Measurements from ENCODE around the gene NTN1. TPM values are rescaled to one million over a fixed set of nuclear protein-coding genes. Genes with fewer than 3 reads are reported as not detected.

Gene NTN1
- total and polyA plus RNA-seq, 9 donors, result 0.28 to 12.5 (median 1.8) TPM

DNA sequence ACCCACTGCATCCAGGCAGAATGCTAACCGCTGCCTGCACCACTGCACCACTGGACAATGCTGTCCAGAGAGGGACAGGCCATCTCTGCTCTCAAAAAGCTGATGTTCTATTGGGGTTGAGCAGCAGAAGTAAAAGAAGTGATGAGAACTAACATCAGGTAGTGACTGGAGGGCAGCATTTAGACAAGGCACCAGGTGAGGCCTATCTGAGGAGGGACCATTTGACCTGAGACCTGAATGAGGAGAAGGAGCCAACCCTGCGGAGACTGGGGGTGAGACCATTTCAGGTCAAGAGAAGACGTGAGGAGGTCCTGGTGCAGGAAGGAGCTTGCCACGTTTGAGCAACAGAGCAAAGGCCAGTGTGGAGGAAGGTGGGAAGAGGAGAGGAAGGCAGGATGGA, 34.0 kb downstream of the NTN1 start:
- no peak for DNase-seq
- TF ChIP-seq, protein P1, sequence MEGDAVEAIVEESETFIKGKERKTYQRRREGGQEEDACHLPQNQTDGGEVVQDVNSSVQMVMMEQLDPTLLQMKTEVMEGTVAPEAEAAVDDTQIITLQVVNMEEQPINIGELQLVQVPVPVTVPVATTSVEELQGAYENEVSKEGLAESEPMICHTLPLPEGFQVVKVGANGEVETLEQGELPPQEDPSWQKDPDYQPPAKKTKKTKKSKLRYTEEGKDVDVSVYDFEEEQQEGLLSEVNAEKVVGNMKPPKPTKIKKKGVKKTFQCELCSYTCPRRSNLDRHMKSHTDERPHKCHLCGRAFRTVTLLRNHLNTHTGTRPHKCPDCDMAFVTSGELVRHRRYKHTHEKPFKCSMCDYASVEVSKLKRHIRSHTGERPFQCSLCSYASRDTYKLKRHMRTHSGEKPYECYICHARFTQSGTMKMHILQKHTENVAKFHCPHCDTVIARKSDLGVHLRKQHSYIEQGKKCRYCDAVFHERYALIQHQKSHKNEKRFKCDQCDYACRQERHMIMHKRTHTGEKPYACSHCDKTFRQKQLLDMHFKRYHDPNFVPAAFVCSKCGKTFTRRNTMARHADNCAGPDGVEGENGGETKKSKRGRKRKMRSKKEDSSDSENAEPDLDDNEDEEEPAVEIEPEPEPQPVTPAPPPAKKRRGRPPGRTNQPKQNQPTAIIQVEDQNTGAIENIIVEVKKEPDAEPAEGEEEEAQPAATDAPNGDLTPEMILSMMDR (IDR thresholded peaks at IDR 0.05), result no peak
- TF ChIP-seq EP300 (IDR thresholded peaks at IDR 0.05) (no peak), POLR2A (IDR thresholded peaks at IDR 0.05) (no peak)
- no peaks in the 10 kb centered on the region for H3K4me1 ChIP-seq (ENCODE audit: insufficient read depth)
- no peak overlapping the region for H3K4me3 ChIP-seq
- 82 to 87% (median 87%) methylated on average over 4 of the region's 4 CpGs for WGBS, 3 donors
- no peaks in the 10 kb centered on the region for H3K36me3 ChIP-seq
- intact Hi-C loops (cut with DNase I), result no loop called here
- no peaks in the 10 kb centered on the region for H3K9me3 ChIP-seq
- H3K27ac ChIP-seq, result no peak overlapping the region
- no peaks in the 10 kb centered on the region for H3K27me3 ChIP-seq

DNA sequence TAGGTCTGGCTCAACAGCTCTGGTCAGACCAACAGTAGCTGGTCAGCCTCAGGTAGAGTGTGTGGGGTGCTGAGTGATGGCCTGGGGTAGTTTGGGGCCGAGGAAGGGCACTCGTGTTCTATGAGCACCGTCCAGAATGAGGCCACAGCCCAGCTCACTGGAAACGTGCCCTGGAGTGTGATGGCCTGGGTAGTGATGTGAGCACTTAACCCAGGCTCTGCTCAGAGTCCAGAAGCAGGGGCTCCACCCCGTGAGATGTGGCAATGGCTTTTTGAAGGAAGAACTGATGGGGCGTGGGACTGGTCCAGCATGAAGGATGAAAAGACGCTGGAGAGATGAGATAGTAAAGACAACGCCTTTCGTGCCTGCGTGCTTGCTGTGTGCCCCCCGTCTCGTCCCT, 35.3 kb downstream of the NTN1 start:
- intact Hi-C loops (cut with DNase I), result no loop called here
- no peaks in the 10 kb centered on the region for H3K27me3 ChIP-seq
- H3K36me3 ChIP-seq, result no peaks in the 10 kb centered on the region
- no peak overlapping the region for H3K4me3 ChIP-seq
- 81 to 88% (median 83%) methylated on average over 12 of the region's 12 CpGs for WGBS, 3 donors
- no peaks in the 10 kb centered on the region for H3K9me3 ChIP-seq
- no peak for DNase-seq
- no peaks in the 10 kb centered on the region for H3K4me1 ChIP-seq (ENCODE audit: insufficient read depth)
- TF ChIP-seq EP300 (IDR thresholded peaks at IDR 0.05) (no peak), POLR2A (IDR thresholded peaks at IDR 0.05) (no peak)
- TF ChIP-seq, protein P1 (IDR thresholded peaks at IDR 0.05), result no peak
- no peak overlapping the region for H3K27ac ChIP-seq

DNA sequence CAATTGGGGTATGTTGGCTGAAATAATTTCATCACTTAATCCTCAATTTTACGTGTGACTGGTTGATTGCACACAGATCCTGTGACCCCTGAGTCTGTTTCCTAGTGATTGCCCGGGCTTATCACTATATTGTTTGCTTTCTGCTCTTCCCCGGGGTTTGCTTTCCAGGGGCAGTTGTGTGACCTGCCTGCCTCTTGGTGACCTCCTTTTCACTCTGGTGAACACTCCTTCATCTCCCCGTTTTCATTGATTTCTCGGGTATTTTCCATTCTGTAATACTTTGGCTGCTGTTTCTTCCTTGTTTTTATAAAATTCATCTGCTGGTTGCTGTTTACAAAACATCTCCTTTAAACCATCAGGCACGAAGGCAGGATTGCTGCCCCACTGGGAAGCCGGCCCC, 36.0 kb downstream of the NTN1 start:
- WGBS, 3 donors, result 7 to 25% (median 10%) methylated on average over 7 of the region's 7 CpGs
- intact Hi-C loops (cut with DNase I), result no loop called here
- H3K36me3 ChIP-seq, result no peaks in the 10 kb centered on the region
- no peak overlapping the region for H3K27ac ChIP-seq
- no peak for DNase-seq
- no peak overlapping the region for H3K4me3 ChIP-seq
- TF ChIP-seq POLR2A (IDR thresholded peaks at IDR 0.05) (no peak), EP300 (IDR thresholded peaks at IDR 0.05) (no peak)
- TF ChIP-seq, protein P1 (IDR thresholded peaks at IDR 0.05), result no peak
- H3K9me3 ChIP-seq, result no peaks in the 10 kb centered on the region
- H3K4me1 ChIP-seq (ENCODE audit: insufficient read depth), result no peaks in the 10 kb centered on the region
- H3K27me3 ChIP-seq, result no peaks in the 10 kb centered on the region

DNA sequence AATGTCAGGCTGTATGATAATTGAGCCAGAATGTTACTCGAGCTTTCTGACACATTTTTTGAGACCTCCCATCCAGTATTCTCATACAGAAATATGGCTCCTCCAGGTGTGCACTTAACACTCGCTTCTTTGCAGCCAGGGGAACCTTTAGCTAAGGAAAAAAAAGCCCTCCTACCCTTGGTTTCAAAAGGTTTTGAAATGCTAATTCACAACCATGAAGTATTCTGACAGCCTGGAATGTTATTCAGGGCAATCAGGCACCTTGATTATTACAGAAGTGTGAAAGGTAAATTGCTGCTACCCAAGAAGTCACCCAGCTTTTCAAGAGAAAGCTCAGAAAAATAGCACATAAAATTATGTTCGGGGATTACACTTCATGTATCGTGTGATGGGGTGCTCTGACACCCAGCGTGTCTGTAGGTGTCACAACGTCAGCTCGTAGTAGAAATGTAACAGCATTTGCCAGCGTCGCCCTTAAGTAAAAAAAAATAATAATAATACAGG, 41.1 kb downstream of the NTN1 start:
- no peaks in the 10 kb centered on the region for H3K27me3 ChIP-seq
- intact Hi-C loops (cut with DNase I), result no loop called here
- 69 to 77% (median 72%) methylated on average over 9 of the region's 9 CpGs for WGBS, 3 donors
- no peaks in the 10 kb centered on the region for H3K4me1 ChIP-seq (ENCODE audit: insufficient read depth)
- TF ChIP-seq, protein P1 (IDR thresholded peaks at IDR 0.05), result no peak
- no peak for TF ChIP-seq EP300 (IDR thresholded peaks at IDR 0.05)
- no peak for TF ChIP-seq POLR2A (IDR thresholded peaks at IDR 0.05)
- H3K36me3 ChIP-seq, result no peaks in the 10 kb centered on the region
- H3K27ac ChIP-seq, result no peak overlapping the region
- H3K4me3 ChIP-seq, result no peak overlapping the region
- DNase-seq, result no peak
- H3K9me3 ChIP-seq, result no peaks in the 10 kb centered on the region

All from ovary (tissue), 9 donors.